Lower leg skin (tissue), 4 donors: Measurements from ENCODE around the gene NRXN3. TPM values are rescaled to one million over a fixed set of nuclear protein-coding genes. Genes with fewer than 3 reads are reported as not detected.

Experiments used
- DNase-seq, 2 donors: peaks; one replicate each; pipeline ENCODE4 v3.0.0-alpha.2; 2019; ENCODE audit warnings: low spot score in 2 of 2
- H3K4me3 ChIP-seq: fragments of 200-600 bp; sonication (generic); 2 replicates; pipeline ENCODE4 v1.5.1; 2017; ENCODE audit warnings: mild to moderate bottlenecking, low read depth; ENCODE audit not compliant: poor library complexity, severe bottlenecking
- POLR2A ChIP-seq, 2 donors: fragments of 450-650 bp; IDR thresholded peaks; one replicate each; pipeline ENCODE4 v1.6.1; 2016 to 2017; ENCODE audit warnings: antibody characterized with exemption in 2 of 2, mild to moderate bottlenecking in 1 of 2, moderate library complexity in 1 of 2
- WGBS, 2 donors: methylation state at CpG; one replicate each; pipeline ENCODE4 v1.1.5; 2018; 5-methylcytosine and 5-hydroxymethylcytosine counted together
- intact Hi-C: fragments of 100-400 bp; cut with DNase I; formaldehyde crosslinking; loops from one replicate; pipeline ENCODE4 v1.15.0; 2023; ENCODE audit warnings: low total_unique reads
- total RNA-seq, 4 donors: library from RNA; depleted of rRNA; stranded (reverse); fragments of >200 nt; gene quantifications; one replicate each; pipeline ENCODE4 v1.1.0, GENCODE V29; 2016
- TF ChIP-seq, protein P1 (sequence below), 3 donors: fragments of 450-650 bp; IDR thresholded peaks; one replicate each; pipeline ENCODE4 v1.5.1; 2016; ENCODE audit warnings: antibody characterized with exemption in 3 of 3, mild to moderate bottlenecking in 3 of 3, moderate library complexity in 2 of 3

The NRXN3 gene
- total RNA-seq, 4 donors from 2014 or later: 0.61 to 2.4 (median 1.7) TPM

DNA sequence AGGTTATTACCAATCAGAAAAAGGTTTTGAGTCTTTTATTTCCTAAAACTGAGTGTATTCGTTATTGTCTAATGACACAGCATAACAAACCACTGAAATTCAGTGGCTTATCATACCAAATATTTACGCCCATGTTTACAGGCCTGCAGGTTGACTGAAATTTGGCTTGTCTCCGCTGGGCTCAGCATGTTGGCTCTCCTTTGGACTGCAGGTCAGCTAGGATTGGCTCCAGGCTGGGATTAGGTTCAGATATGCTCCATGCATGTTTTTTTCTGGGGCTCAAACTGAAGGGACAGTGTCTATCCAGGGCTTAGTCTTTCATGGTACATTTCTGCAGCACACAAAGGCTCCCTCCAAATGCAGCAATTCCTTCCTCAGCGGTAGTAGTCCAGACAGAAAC, 1471.2 kb downstream of the NRXN3 start:
- no peak for DNase-seq
- intact Hi-C loops: no loop called here
- no peak overlapping the region for H3K4me3 ChIP-seq
- no peak for TF ChIP-seq POLR2A (IDR thresholded peaks at IDR 0.05)
- TF ChIP-seq, protein P1, sequence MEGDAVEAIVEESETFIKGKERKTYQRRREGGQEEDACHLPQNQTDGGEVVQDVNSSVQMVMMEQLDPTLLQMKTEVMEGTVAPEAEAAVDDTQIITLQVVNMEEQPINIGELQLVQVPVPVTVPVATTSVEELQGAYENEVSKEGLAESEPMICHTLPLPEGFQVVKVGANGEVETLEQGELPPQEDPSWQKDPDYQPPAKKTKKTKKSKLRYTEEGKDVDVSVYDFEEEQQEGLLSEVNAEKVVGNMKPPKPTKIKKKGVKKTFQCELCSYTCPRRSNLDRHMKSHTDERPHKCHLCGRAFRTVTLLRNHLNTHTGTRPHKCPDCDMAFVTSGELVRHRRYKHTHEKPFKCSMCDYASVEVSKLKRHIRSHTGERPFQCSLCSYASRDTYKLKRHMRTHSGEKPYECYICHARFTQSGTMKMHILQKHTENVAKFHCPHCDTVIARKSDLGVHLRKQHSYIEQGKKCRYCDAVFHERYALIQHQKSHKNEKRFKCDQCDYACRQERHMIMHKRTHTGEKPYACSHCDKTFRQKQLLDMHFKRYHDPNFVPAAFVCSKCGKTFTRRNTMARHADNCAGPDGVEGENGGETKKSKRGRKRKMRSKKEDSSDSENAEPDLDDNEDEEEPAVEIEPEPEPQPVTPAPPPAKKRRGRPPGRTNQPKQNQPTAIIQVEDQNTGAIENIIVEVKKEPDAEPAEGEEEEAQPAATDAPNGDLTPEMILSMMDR (IDR thresholded peaks at IDR 0.05): no peak
- 85 to 96% methylated on average over 4 of the region's 4 CpGs for WGBS, 2 donors

GRCh38 chr14:79643132-79643531, 1473.0 kb downstream of the NRXN3 start:
- intact Hi-C loops: no loop called here
- no peak overlapping the region for H3K4me3 ChIP-seq
- DNase-seq: no peak
- 85 to 91% methylated on average over 1 of the region's 1 CpG for WGBS, 2 donors
- no peak for TF ChIP-seq POLR2A (IDR thresholded peaks at IDR 0.05)
- TF ChIP-seq, protein P1 (IDR thresholded peaks at IDR 0.05): no peak

- no peak for DNase-seq
- intact Hi-C loops: no loop called here
- H3K4me3 ChIP-seq: no peak overlapping the region
- TF ChIP-seq, protein P1 (IDR thresholded peaks at IDR 0.05): no peak
- no peak for TF ChIP-seq POLR2A (IDR thresholded peaks at IDR 0.05)
- WGBS, 2 donors: 83 to 88% methylated on average over 2 of the region's 2 CpGs
Observed at GRCh38 chr14:79645753-79646362, 1475.7 kb downstream of the NRXN3 start.

DNA sequence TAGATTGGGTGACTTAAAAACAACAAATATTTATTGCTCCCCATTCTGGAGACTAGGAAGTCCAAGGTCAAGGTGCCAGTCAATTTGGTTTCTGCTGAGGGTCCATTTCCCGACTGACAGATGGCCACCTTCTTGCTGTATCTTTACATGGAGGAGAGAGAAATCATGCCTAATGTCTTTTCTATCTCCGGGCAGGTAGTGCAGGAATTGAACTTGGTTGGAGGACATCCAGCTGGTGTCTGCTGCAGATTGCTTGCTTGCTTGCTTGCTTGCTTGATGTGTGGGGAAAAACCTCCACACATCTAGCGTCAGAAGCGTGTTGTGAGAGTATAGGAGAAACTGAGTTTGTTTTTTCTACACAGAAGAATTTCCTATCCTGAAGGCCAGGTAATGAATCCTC, 1479.7 kb downstream of the NRXN3 start:
- WGBS, 2 donors: 86 to 91% methylated on average over 4 of the region's 4 CpGs

GRCh38 chr14:79652513-79653307, 1482.5 kb downstream of the NRXN3 start:
- H3K4me3 ChIP-seq: no peak overlapping the region
- no peak for DNase-seq
- WGBS, 2 donors: 83 to 88% methylated on average over 6 of the region's 6 CpGs
- TF ChIP-seq, protein P1 (IDR thresholded peaks at IDR 0.05): no peak
- no peak for TF ChIP-seq POLR2A (IDR thresholded peaks at IDR 0.05)
- intact Hi-C loops: no loop called here

More for the DNA sequence above, 1479.7 kb downstream of the NRXN3 start:
- no peak overlapping the region for H3K4me3 ChIP-seq
- TF ChIP-seq POLR2A (IDR thresholded peaks at IDR 0.05): no peak
- TF ChIP-seq, protein P1 (IDR thresholded peaks at IDR 0.05): no peak
- intact Hi-C loops: no loop called here
- DNase-seq: no peak
